Uterus (tissue), 4 donors: ENCODE measurements around the gene NPEPL1. TPM values are rescaled to one million over a fixed set of nuclear protein-coding genes. Genes with fewer than 3 reads are reported as not detected.
"Not testable (repeated sequence)": the region's sequence is repeated elsewhere in the genome, so short reads cannot be mapped to it uniquely, and the experiment has no call there.

ENCODE experiments used
- DNase-seq, 2 donors: peaks; one replicate each; pipeline ENCODE4 v3.0.0-alpha.2; 2019 to 2020
- H3K27ac ChIP-seq, 2 donors: fragments of 200-600 bp; sonication (generic); 1 replicate in 1 of 2; 2 replicates in 1 of 2; pipeline ENCODE4 v1.5.1; 2016 to 2018
- H3K27me3 ChIP-seq, 2 donors: fragments of 200-600 bp; sonication (generic); one replicate each; pipeline ENCODE4 v1.5.1; 2018 to 2019; ENCODE audit warnings: control low read depth in 1 of 2
- H3K36me3 ChIP-seq, 2 donors: fragments of 200-600 bp; sonication (generic); one replicate each; pipeline ENCODE4 v1.5.1; 2019; ENCODE audit warnings: control low read depth in 1 of 2
- H3K4me1 ChIP-seq, 2 donors: fragments of 200-600 bp; sonication (generic); one replicate each; pipeline ENCODE4 v1.5.1; 2018 to 2019; ENCODE audit warnings: control low read depth in 1 of 2
- H3K4me3 ChIP-seq, 2 donors: fragments of 200-600 bp; sonication (generic); 1 replicate in 1 of 2; 2 replicates in 1 of 2; pipeline ENCODE4 v1.5.1; 2018 to 2019; ENCODE audit warnings: mild to moderate bottlenecking in 1 of 2
- H3K9me3 ChIP-seq, 2 donors: fragments of 200-600 bp; sonication (generic); one replicate each; pipeline ENCODE4 v1.5.1; 2019; ENCODE audit warnings: control low read depth in 1 of 2
- POLR2A ChIP-seq, 2 donors: fragments of 450-650 bp; IDR thresholded peaks; one replicate each; pipeline ENCODE4 v1.6.1; 2016; ENCODE audit warnings: antibody characterized with exemption in 2 of 2, mild to moderate bottlenecking in 1 of 2, moderate library complexity in 1 of 2
- intact Hi-C: fragments of 100-400 bp; cut with DNase I; formaldehyde crosslinking; loops from one replicate; pipeline ENCODE4 v1.15.1; 2023; ENCODE audit warnings: low total_unique reads
- total RNA-seq, 4 donors: library from RNA; depleted of rRNA in 3 of 4; stranded (reverse); fragments of >200 nt in 3 of 4; gene quantifications; one replicate each; pipeline versions ENCODE4 v1.1.0 to v1.2.4, GENCODE V29; 2014 to 2023
- TF ChIP-seq, protein P1 (sequence below), 4 experiments: fragments of 200-600 bp in 2 of 4; fragments of 450-650 bp in 2 of 4; sonication (generic) in 2 of 4; IDR thresholded peaks; one replicate each; pipeline ENCODE4 v1.5.1; 2016 to 2019; ENCODE audit warnings: antibody characterized with exemption in 4 of 4, mild to moderate bottlenecking in 2 of 4, moderate library complexity in 1 of 4
- donor health status: DM: yes; HTN: yes; CAD: no.

Gene NPEPL1
- total RNA-seq, 4 donors from 2014 or later: 14.1 to 35.2 (median 24.7) TPM

DNA sequence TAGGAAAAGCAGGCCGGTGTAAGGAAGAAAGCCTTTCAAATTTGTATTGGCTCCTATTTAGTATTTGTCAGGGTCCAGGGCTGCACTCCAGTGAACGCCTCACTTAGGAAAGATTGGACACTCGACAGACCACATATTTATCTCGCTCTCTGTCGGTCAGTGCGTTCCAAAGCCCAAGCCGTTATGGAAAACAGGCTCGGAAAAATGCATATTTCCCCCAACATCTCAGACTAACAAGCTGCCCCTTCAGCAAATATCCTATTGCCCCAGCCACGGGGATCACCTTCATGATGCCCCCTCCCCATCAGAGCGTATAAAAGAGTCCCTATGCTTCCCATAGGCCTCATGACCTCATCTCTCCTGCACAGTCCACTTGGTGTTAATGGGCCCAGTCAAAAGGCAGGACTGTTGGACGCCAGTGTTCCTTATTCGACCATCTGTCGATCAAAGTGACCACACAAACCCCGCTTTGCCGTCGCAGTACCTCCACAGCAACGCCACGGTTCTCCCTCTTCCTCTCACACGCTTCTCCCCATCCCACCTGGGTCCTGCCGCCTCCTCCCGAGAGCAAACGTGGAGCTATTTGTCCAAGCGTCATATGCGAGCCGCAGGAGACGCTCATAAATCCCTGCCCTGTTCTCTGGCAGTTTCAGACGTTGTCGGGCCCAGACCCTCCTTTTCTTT is 63.3 kb downstream of the NPEPL1 start:
- Histone ChIP-seq H3K27ac (no peak overlapping the region), H3K4me1 (no peaks in the 10 kb centered on the region), H3K9me3 (no peaks in the 10 kb centered on the region), H3K4me3 (no peak overlapping the region), H3K36me3 (no peaks in the 10 kb centered on the region), H3K27me3 (no peaks in the 10 kb centered on the region)
- no peak for DNase-seq
- intact Hi-C loops: no loop called here
- no peak for TF ChIP-seq POLR2A (IDR thresholded peaks at IDR 0.05)
- TF ChIP-seq, protein P1, sequence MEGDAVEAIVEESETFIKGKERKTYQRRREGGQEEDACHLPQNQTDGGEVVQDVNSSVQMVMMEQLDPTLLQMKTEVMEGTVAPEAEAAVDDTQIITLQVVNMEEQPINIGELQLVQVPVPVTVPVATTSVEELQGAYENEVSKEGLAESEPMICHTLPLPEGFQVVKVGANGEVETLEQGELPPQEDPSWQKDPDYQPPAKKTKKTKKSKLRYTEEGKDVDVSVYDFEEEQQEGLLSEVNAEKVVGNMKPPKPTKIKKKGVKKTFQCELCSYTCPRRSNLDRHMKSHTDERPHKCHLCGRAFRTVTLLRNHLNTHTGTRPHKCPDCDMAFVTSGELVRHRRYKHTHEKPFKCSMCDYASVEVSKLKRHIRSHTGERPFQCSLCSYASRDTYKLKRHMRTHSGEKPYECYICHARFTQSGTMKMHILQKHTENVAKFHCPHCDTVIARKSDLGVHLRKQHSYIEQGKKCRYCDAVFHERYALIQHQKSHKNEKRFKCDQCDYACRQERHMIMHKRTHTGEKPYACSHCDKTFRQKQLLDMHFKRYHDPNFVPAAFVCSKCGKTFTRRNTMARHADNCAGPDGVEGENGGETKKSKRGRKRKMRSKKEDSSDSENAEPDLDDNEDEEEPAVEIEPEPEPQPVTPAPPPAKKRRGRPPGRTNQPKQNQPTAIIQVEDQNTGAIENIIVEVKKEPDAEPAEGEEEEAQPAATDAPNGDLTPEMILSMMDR (IDR thresholded peaks at IDR 0.05): no peak

DNA sequence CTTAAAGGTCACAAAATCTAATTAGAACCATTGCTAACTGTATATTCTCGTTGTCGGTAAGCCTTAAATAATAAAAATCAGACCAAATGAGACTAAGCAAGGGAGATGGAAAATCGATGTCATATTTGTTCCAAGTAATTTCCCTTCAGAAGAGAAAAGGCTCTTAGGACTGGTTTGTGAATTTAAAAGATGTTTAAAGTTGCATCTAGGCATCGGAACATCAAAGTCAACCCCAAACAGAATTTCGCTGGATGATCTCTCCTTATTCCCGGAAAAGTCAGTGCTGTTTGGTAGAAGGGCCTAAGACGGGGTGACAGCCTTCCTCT is 63.8 kb downstream of the NPEPL1 start:
- H3K27me3 ChIP-seq: no peaks in the 10 kb centered on the region
- intact Hi-C loops: no loop called here
- H3K27ac ChIP-seq: no peak overlapping the region
- H3K9me3 ChIP-seq: no peaks in the 10 kb centered on the region
- H3K4me1 ChIP-seq: no peaks in the 10 kb centered on the region
- no peak for DNase-seq
- TF ChIP-seq POLR2A (IDR thresholded peaks at IDR 0.05): no peak
- TF ChIP-seq, protein P1 (IDR thresholded peaks at IDR 0.05): no peak
- H3K4me3 ChIP-seq: no peak overlapping the region
- H3K36me3 ChIP-seq: no peaks in the 10 kb centered on the region

- intact Hi-C loops, H3K27me3 ChIP-seq: not testable (repeated sequence)
Measured at GRCh38 chr20:58757647-58758046, 65.0 kb downstream of the NPEPL1 start.

GRCh38 chr20:58759947-58760346 is 67.3 kb downstream of the NPEPL1 start:
- H3K4me3 ChIP-seq: no peak overlapping the region
- no peaks in the 10 kb centered on the region for H3K36me3 ChIP-seq
- no peak for TF ChIP-seq POLR2A (IDR thresholded peaks at IDR 0.05)
- TF ChIP-seq, protein P1 (IDR thresholded peaks at IDR 0.05): no peak
- no peak for DNase-seq
- intact Hi-C loops: no loop called here
- no peaks in the 10 kb centered on the region for H3K4me1 ChIP-seq
- no peaks in the 10 kb centered on the region for H3K9me3 ChIP-seq
- no peaks in the 10 kb centered on the region for H3K27me3 ChIP-seq
- no peak overlapping the region for H3K27ac ChIP-seq

More at GRCh38 chr20:58757647-58758046, 65.0 kb downstream of the NPEPL1 start:
- H3K4me3 ChIP-seq, H3K4me1 ChIP-seq, H3K9me3 ChIP-seq, DNase-seq, H3K27ac ChIP-seq, H3K36me3 ChIP-seq: not testable (repeated sequence)

DNA sequence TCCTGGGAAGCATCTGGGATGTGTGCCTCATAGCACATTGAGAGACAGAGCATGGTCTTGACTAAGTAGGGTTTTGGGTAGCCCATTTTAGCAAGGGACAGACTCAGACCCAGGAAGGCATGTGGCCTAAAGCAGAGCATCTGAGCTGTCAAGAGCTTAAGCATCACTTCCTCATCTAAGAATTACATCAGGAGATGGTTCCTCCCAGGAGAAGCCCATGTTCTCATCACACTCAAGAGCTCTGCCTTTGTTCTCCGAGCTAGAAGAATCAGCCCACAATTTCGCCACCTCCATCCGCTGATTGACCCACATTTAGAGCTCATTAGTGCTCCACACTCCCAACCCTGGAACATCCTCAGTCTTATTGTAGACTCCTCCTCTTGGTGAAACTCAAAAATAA is 68.3 kb downstream of the NPEPL1 start:
- no peaks in the 10 kb centered on the region for H3K4me1 ChIP-seq
- no peaks in the 10 kb centered on the region for H3K9me3 ChIP-seq
- H3K27me3 ChIP-seq: no peaks in the 10 kb centered on the region
- intact Hi-C loops: no loop called here
- DNase-seq: no peak
- H3K4me3 ChIP-seq: no peak overlapping the region
- no peak overlapping the region for H3K27ac ChIP-seq
- H3K36me3 ChIP-seq: no peaks in the 10 kb centered on the region
- no peak for TF ChIP-seq POLR2A (IDR thresholded peaks at IDR 0.05)
- TF ChIP-seq, protein P1 (IDR thresholded peaks at IDR 0.05): no peak

DNA sequence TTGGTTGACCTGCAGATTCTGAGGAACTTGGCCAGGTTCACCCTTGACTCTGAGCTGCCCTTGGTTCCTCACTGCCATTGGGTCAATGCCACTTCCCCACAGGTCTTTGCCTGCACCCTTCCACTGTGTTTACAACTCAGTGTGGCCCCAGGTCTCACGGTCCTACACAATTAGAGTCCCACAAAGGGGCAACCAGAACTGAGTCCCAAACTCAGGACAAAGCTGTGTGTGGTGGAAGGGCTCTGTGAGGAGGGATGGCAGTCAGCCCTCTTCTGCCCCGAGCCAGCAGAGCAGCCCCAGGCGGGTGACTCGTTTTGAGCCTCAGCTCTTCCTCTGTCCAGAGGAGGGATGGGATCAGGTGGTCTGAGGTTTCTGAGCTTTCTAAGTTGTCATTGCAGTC is 69.5 kb downstream of the NPEPL1 start:
- intact Hi-C loops: no loop called here
- Histone ChIP-seq H3K4me1 (no peaks in the 10 kb centered on the region), H3K36me3 (no peaks in the 10 kb centered on the region)

More for the DNA sequence above, 69.5 kb downstream of the NPEPL1 start:
- Histone ChIP-seq H3K27ac (no peak overlapping the region), H3K9me3 (no peaks in the 10 kb centered on the region), H3K27me3 (no peaks in the 10 kb centered on the region), H3K4me3 (no peak overlapping the region)
- no peak for TF ChIP-seq POLR2A (IDR thresholded peaks at IDR 0.05)
- TF ChIP-seq, protein P1 (IDR thresholded peaks at IDR 0.05): no peak
- DNase-seq: no peak
